CD4-positive, alpha-beta memory T cell (primary cell): ENCODE data around the gene ERICH4. TPM values are rescaled to one million over a fixed set of nuclear protein-coding genes. Genes with fewer than 3 reads are reported as not detected.
"Not testable (repeated sequence)": the region's sequence is repeated elsewhere in the genome, so short reads cannot be mapped to it uniquely, and the experiment has no call there.

Experiments
- CTCF ChIA-PET: fragments of 350-600 bp; sonication (Branson Sonifier 250); formaldehyde crosslinking; loops from one replicate; lab custom pipeline; 2021; ENCODE audit warnings: inconsistent platforms; ENCODE audit not compliant: partially characterized antibody; lab: Charles Lee
- POLR2A ChIA-PET: fragments of 350-600 bp; sonication (Branson Sonifier 250); formaldehyde crosslinking; loops from one replicate; lab custom pipeline; 2021; ENCODE audit not compliant: partially characterized antibody; lab: Charles Lee
- DNase-seq, 5 donors: peaks; one replicate each; pipeline versions ENCODE4 v3.0.0 to v3.0.0-alpha.2; 2020 to 2022; ENCODE audit warnings: mixed read lengths in 1 of 5
- H3K27ac ChIP-seq: one replicate; pipeline ENCODE4 v1.7.0; 2013; ENCODE audit warnings: low read depth, low read length
- H3K27me3 ChIP-seq: 2 replicates; pipeline ENCODE4 v1.7.0; 2013; ENCODE audit warnings: mild to moderate bottlenecking, low read length, moderate library complexity; ENCODE audit not compliant: insufficient read depth
- H3K36me3 ChIP-seq: 2 replicates; pipeline ENCODE4 v1.7.0; 2013; ENCODE audit warnings: mild to moderate bottlenecking, low read length, moderate library complexity; ENCODE audit not compliant: insufficient read depth
- H3K4me1 ChIP-seq: 2 replicates; pipeline ENCODE4 v1.7.0; 2013; ENCODE audit warnings: mild to moderate bottlenecking, low read length, moderate library complexity; ENCODE audit not compliant: insufficient read depth
- H3K4me3 ChIP-seq, 2 donors: one replicate each; pipeline ENCODE4 v1.7.0; 2013; ENCODE audit warnings: low read length in 2 of 2, mild to moderate bottlenecking in 1 of 2
- H3K9me3 ChIP-seq, 2 donors: one replicate each; pipeline ENCODE4 v1.7.0; 2013; ENCODE audit warnings: low read length in 2 of 2, control low read depth in 1 of 2; ENCODE audit not compliant: control insufficient read depth in 1 of 2
- H3K27ac Mint-ChIP-seq, 7 donors: one replicate each; pipeline ENCODE4 v1.8.0; 2020 to 2021; ENCODE audit warnings: mixed read lengths in 7 of 7, mild to moderate bottlenecking in 6 of 7, inconsistent platforms in 3 of 7, moderate library complexity in 3 of 7
- H3K27me3 Mint-ChIP-seq, 2 donors: one replicate each; pipeline ENCODE4 v1.8.0; 2020 to 2021; ENCODE audit warnings: mixed read lengths in 2 of 2
- H3K36me3 Mint-ChIP-seq, 2 donors: one replicate each; pipeline ENCODE4 v1.8.0; 2020 to 2021; ENCODE audit warnings: mixed read lengths in 2 of 2, inconsistent platforms in 1 of 2, mild to moderate bottlenecking in 1 of 2
- H3K4me1 Mint-ChIP-seq, 4 donors: one replicate each; pipeline ENCODE4 v1.8.0; 2020 to 2021; ENCODE audit warnings: mixed read lengths in 4 of 4, mild to moderate bottlenecking in 1 of 4
- H3K4me3 Mint-ChIP-seq, 8 donors: one replicate each; pipeline ENCODE4 v1.8.0; 2020 to 2021; ENCODE audit warnings: mixed read lengths in 8 of 8, mild to moderate bottlenecking in 7 of 8, moderate library complexity in 6 of 8, inconsistent platforms in 3 of 8
- H3K9me3 Mint-ChIP-seq, 8 donors: one replicate each; pipeline ENCODE4 v1.8.0; 2020 to 2021; ENCODE audit warnings: mixed read lengths in 8 of 8, mild to moderate bottlenecking in 5 of 8, inconsistent platforms in 3 of 8, moderate library complexity in 1 of 8
- intact Hi-C: fragments of 100-400 bp; cut with micrococcal nuclease; formaldehyde crosslinking; loops from one replicate; pipeline ENCODE4 v1.15.1; 2023
- polyA plus RNA-seq, 2 donors: library from polyadenylated mRNA; unstranded; fragments of 300-500 nt; fragmentation: Illumina TruSeq; gene quantifications; one replicate each; pipeline ENCODE4 v1.2.3, GENCODE V29; 2021
- total RNA-seq, 2 experiments: library from RNA; stranded (reverse); gene quantifications; one replicate each; pipeline ENCODE4 v1.2.3, GENCODE V29; 2021

Gene ERICH4
- total and polyA plus RNA-seq, 4 experiments from 2014 or later, result not detected

DNA sequence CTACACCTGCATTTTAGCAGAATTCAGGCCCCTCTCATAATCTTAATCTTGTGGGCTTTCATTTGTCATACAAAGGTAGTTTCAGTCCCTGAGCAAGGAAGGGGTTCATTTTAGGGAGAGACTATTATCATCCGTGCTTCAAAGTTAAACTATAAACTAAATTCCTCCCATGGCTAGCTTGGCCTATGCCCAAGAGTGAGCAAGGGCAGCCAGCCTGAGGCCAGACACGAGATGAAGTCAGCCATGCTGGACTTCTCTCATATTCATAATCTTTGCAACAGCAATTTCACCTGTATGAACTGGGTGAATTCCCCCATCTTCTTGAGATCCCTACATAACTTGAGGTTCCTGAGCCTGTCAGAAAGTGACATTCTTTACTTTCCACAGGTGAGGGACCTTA, 13.0 kb downstream of the ERICH4 start:
- H3K4me3 ChIP-seq, result no peak overlapping the region
- no peaks in the 10 kb centered on the region for H3K9me3 ChIP-seq
- H3K27ac Mint-ChIP-seq, result peak overlapping the region in 1 of 7 donors; percentile 66
- no peaks in the 10 kb centered on the region for H3K9me3 Mint-ChIP-seq
- no peak overlapping the region for H3K4me3 Mint-ChIP-seq
- H3K27ac ChIP-seq, result no peak overlapping the region
- DNase-seq, result no peak
- no peaks in the 10 kb centered on the region for H3K36me3 Mint-ChIP-seq
- peaks cover 1 to 2% of the 10 kb centered on the region in 2 donors for H3K27me3 Mint-ChIP-seq
- H3K4me1 Mint-ChIP-seq, result peaks cover 8 to 16% (median 15%) of the 10 kb centered on the region in 4 donors
- POLR2A ChIA-PET, result interaction anchor here (0.9 to 1.6 kb wide), 2 partner anchors 103 to 115 kb away, joined by 3 to 6 read pairs; no protein-coding TSS in a partner anchor
- no peaks in the 10 kb centered on the region for H3K36me3 ChIP-seq
- CTCF ChIA-PET, result interaction anchor here (1.1 to 2.3 kb wide), 5 partner anchors 16 to 251 kb away, joined by 3 to 10 read pairs (median 4); partner anchors contain the start of gene DMAC2
- no peaks in the 10 kb centered on the region for H3K27me3 ChIP-seq
- peaks cover 16% of the 10 kb centered on the region for H3K4me1 ChIP-seq
- intact Hi-C loops, result no loop called here

DNA sequence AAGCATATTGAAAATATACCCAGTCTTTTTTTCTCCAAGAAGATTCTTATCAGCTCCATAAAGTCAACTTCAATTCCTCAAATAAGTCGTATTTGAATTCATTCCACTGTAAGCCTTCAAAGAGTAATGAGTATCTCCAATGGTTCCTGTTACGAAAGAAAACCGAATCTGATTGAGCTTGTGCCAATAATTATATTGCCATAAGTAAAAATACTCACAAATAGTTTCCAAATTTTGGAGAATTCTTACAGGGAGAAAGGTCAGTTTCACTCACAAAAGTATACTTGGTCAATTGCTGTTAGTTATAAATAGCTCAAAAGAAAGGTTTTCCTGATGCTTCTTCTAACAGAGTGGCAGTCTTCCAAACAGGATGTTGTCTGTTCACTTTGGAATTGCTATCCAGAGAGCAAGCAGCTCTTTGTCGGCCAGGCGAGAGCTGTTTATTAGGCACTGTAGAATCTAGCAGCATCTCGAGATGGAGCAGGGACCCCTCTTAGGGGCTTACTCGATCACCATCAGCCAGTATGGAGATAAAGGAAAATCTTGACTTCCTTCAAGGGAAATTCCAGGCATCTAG, 13.5 kb downstream of the ERICH4 start:
- intact Hi-C loops, result no loop called here
- DNase-seq, result no peak
- Mint-ChIP-seq H3K4me1 (peaks cover 8 to 16% (median 15%) of the 10 kb centered on the region in 4 donors), H3K27me3 (peaks cover 1 to 7% of the 10 kb centered on the region in 2 donors), H3K4me3 (peak overlapping the region in 1 of 8 donors; percentile 7), H3K9me3 (no peaks in the 10 kb centered on the region), H3K27ac (peak overlapping the region in 3 of 7 donors; percentile 44 to 79 (median 75)), H3K36me3 (no peaks in the 10 kb centered on the region)
- Histone ChIP-seq H3K4me3 (no peak overlapping the region), H3K27ac (no peak overlapping the region), H3K9me3 (no peaks in the 10 kb centered on the region), H3K4me1 (peaks cover 16% of the 10 kb centered on the region), H3K27me3 (no peaks in the 10 kb centered on the region), H3K36me3 (no peaks in the 10 kb centered on the region)
- CTCF ChIA-PET, result interaction anchor here (1.1 to 2.7 kb wide), 7 partner anchors 8 to 252 kb away, joined by 3 to 10 read pairs (median 4); partner anchors contain the start of gene DMAC2
- POLR2A ChIA-PET, result interaction anchor here (0.9 to 1.6 kb wide), 3 partner anchors 103 to 119 kb away, joined by 3 to 6 read pairs (median 3); partner anchors contain the start of gene CEACAM21

DNA sequence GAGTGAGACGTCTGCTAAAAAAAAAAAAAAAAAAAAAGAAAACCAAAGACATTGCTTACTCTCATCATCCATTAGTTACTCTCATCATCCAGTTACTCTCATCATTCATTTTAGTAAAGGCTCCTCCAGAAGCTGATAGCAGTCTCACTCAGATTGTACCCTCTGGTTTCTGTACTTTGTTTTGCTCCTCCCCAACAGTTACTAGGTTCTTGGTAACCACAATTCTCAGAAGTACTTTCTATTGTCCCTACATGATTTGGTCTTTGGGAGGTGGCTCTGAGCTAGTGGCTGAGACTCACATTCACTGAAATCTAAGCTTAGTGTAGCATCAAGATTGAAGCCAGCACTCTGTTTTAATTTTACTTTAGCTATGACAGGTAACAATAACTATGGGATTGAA, 14.3 kb downstream of the ERICH4 start:
- CTCF ChIA-PET, result interaction anchor here (1.2 to 2.7 kb wide), 4 partner anchors 9 to 253 kb away, joined by 3 to 10 read pairs (median 6); no protein-coding TSS in a partner anchor
- POLR2A ChIA-PET, result interaction anchor here (1.6 kb wide), 2 partner anchors 113 to 119 kb away, joined by 3 to 6 read pairs; partner anchors contain the start of gene CEACAM21
- H3K27me3 ChIP-seq, result no peaks in the 10 kb centered on the region
- no peak overlapping the region for H3K27ac ChIP-seq
- DNase-seq, result peak in 4 of 5 donors; percentile 20 to 55 (median 38)
- peaks cover 0 to 3% (median under 1%) of the 10 kb centered on the region in 8 donors for H3K9me3 Mint-ChIP-seq
- intact Hi-C loops, result no loop called here
- H3K27ac Mint-ChIP-seq, result peak overlapping the region in 5 of 7 donors; percentile 15 to 90 (median 58)
- no peaks in the 10 kb centered on the region for H3K9me3 ChIP-seq
- peaks cover 1 to 11% of the 10 kb centered on the region in 2 donors for H3K27me3 Mint-ChIP-seq
- H3K4me3 ChIP-seq, result no peak overlapping the region
- no peaks in the 10 kb centered on the region for H3K36me3 Mint-ChIP-seq
- H3K36me3 ChIP-seq, result no peaks in the 10 kb centered on the region
- peaks cover 16% of the 10 kb centered on the region for H3K4me1 ChIP-seq
- peaks cover 8 to 16% (median 15%) of the 10 kb centered on the region in 4 donors for H3K4me1 Mint-ChIP-seq
- H3K4me3 Mint-ChIP-seq, result peak overlapping the region in 5 of 8 donors; percentile 12 to 70 (median 38)

DNA sequence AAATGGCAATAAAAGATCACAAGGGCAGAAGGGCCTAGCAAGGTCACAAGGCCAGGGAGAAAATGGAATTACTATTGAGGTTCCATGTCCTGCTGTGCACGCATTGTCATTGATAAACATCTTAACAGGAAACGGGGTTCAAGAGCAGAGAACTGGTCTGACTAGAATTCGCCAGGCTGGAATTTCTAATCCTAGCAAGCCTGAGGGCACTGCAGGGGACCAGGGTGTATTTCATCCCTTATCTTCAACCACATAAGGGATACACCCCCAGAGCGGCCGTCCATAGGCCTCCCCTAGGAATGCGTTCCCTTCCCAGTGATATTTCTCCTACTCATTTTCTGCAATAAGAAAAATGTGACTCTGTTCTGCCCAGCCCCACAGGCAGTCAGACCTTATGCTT, 19.5 kb downstream of the ERICH4 start:
- CTCF ChIA-PET, result interaction anchor here (1.2 kb wide), 1 partner anchor 13 kb away, joined by 4 read pairs; no protein-coding TSS in a partner anchor
- Mint-ChIP-seq H3K27ac (no peak overlapping the region), H3K9me3 (peaks cover 0 to 13% (median 6%) of the 10 kb centered on the region in 8 donors), H3K4me3 (no peak overlapping the region), H3K36me3 (no peaks in the 10 kb centered on the region), H3K27me3 (peaks cover 17 to 32% of the 10 kb centered on the region in 2 donors), H3K4me1 (peaks cover 6 to 13% (median 8%) of the 10 kb centered on the region in 4 donors)
- POLR2A ChIA-PET, result no interaction called here
- Histone ChIP-seq H3K27ac (no peak overlapping the region), H3K4me3 (no peak overlapping the region), H3K4me1 (peaks cover 4% of the 10 kb centered on the region), H3K9me3 (no peaks in the 10 kb centered on the region), H3K36me3 (no peaks in the 10 kb centered on the region), H3K27me3 (no peaks in the 10 kb centered on the region)
- intact Hi-C loops, result no loop called here
- DNase-seq, result no peak

DNA sequence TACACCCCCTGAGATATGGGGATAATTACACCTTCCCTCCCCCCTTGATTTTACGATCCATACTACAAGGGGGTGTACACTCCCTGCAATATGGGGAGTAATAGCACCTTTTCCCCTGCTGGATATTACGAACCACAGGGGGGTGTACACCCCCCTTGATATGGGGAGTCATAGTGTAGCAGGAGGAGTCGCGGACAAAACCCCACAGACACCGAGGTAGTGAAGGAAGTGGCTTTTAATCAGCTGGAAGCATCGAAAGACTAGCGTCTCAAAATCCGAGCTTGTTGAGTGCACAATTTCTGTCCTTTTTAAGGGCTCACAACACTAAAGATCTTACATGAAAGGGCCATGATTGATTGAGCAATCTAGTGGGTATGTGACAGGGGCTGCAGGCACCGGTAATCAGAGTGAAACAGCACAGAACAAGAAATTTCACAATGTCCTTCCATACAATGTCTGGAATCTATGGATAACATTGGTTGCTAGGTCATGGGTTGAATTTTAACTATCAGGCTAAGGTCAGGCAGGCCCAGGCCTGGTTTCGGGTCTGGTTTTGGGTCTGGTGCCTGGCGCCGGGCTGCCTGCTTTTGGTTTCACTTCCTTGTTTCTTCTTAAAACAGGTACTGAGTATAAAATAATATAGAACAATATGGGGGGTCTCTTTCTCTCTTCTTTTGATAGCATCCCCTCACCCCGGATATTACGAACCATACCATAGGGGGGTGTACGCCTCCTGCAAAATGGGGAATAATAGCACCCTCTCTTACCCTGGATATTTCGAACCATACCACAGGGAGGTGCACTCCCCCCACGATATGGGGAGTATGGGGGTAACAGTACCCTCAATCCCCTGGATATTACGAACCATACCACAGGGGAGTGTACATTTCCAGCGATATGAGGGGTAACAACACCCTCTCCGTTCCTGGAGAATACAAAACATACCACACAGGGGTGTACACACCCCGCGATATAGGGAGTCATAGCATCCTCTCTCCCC, 20.6 kb downstream of the ERICH4 start:
- H3K4me1 ChIP-seq, H3K4me3 ChIP-seq, POLR2A ChIA-PET, H3K36me3 Mint-ChIP-seq, H3K27me3 ChIP-seq, H3K4me1 Mint-ChIP-seq, H3K27ac ChIP-seq, intact Hi-C loops, H3K9me3 ChIP-seq, DNase-seq, H3K36me3 ChIP-seq: not testable (repeated sequence)
- H3K27ac Mint-ChIP-seq, result peak overlapping the region in 4 of 7 donors; percentile 49 to 75 (median 70)
- peaks cover 19 to 36% of the 10 kb centered on the region in 2 donors for H3K27me3 Mint-ChIP-seq
- CTCF ChIA-PET, result interaction anchor here (0.6 to 1.2 kb wide), 3 partner anchors 12 to 80 kb away, joined by 4 to 5 read pairs (median 4); no protein-coding TSS in a partner anchor
- peak overlapping the region; percentile 10 to 66 (median 53) for H3K4me3 Mint-ChIP-seq
- H3K9me3 Mint-ChIP-seq, result peaks cover 0 to 13% (median 6%) of the 10 kb centered on the region in 8 donors

DNA sequence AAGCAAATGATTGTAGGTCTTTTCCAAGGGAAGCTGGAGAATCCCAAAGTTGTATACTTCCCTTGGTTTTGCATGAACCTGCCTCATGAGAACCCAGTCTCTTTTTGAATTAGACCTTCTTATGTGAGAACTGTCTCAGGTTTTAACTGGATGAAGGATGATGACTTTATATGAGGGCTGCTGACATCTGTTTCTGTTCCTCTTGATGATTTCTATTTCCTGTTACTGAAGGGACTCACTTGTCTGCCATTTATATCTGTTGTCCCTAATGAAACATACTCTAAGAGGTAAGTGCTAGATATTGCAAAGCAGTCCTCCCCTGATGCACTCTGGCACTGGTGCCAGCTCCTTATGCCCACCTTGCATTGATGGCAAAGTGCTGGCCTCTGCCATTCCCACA, 33.6 kb downstream of the ERICH4 start:
- Histone ChIP-seq H3K9me3 (no peaks in the 10 kb centered on the region), H3K4me3 (no peak overlapping the region), H3K36me3 (no peaks in the 10 kb centered on the region), H3K27me3 (peaks cover 4% of the 10 kb centered on the region), H3K27ac (no peak overlapping the region), H3K4me1 (no peaks in the 10 kb centered on the region)
- Mint-ChIP-seq H3K27me3 (peaks cover 31 to 50% of the 10 kb centered on the region in 2 donors), H3K36me3 (no peaks in the 10 kb centered on the region), H3K27ac (peak overlapping the region in 1 of 7 donors; percentile 67), H3K4me3 (no peak overlapping the region), H3K9me3 (no peaks in the 10 kb centered on the region), H3K4me1 (no peaks in the 10 kb centered on the region)
- intact Hi-C loops, result no loop called here
- no peak for DNase-seq
- ChIA-PET POLR2A (no interaction called here), CTCF (interaction anchor here (1.2 kb wide), 1 partner anchor 92 kb away, joined by 5 read pairs; no protein-coding TSS in a partner anchor)
